Lower leg skin (tissue), 3 donors: ENCODE measurements around the gene PPME1.

Experiments
- CTCF ChIP-seq, 3 donors: fragments of 450-650 bp; IDR thresholded peaks; one replicate each; pipeline ENCODE4 v1.5.1; 2016; ENCODE audit warnings: antibody characterized with exemption in 3 of 3, mild to moderate bottlenecking in 3 of 3, moderate library complexity in 2 of 3
- POLR2A ChIP-seq, 2 donors: fragments of 450-650 bp; IDR thresholded peaks; one replicate each; pipeline ENCODE4 v1.6.1; 2016 to 2017; ENCODE audit warnings: antibody characterized with exemption in 2 of 2, mild to moderate bottlenecking in 1 of 2, moderate library complexity in 1 of 2

GRCh38 chr11:74132833-74133232, 38.3 kb upstream of the PPME1 start:
- TF ChIP-seq POLR2A (IDR thresholded peaks at IDR 0.05) (no peak), CTCF (IDR thresholded peaks at IDR 0.05) (no peak)
